Skeletal muscle tissue (tissue), 4 donors: ENCODE results near the gene FHOD3. TPM values are rescaled to one million over a fixed set of nuclear protein-coding genes. Genes with fewer than 3 reads are reported as not detected.

Experiments used
- H3K27ac ChIP-seq: one replicate; pipeline ENCODE4 v1.7.0; 2013; ENCODE audit warnings: mild to moderate bottlenecking, low read depth, low read length, inconsistent platforms
- H3K27me3 ChIP-seq, 3 donors: one replicate each; pipeline ENCODE4 v1.7.0; 2013; ENCODE audit warnings: low read length in 3 of 3; ENCODE audit not compliant: control insufficient read depth in 3 of 3, insufficient read depth in 3 of 3
- H3K36me3 ChIP-seq, 3 donors: one replicate each; pipeline ENCODE4 v1.7.0; 2013; ENCODE audit warnings: low read length in 3 of 3; ENCODE audit not compliant: control insufficient read depth in 3 of 3, insufficient read depth in 3 of 3
- H3K4me1 ChIP-seq, 3 donors: one replicate each; pipeline ENCODE4 v1.7.0; 2013; ENCODE audit warnings: low read length in 3 of 3, mild to moderate bottlenecking in 3 of 3; ENCODE audit not compliant: control insufficient read depth in 3 of 3, insufficient read depth in 3 of 3
- H3K4me3 ChIP-seq, 3 donors: one replicate each; pipeline ENCODE4 v1.7.0; 2013; ENCODE audit warnings: low read length in 3 of 3
- H3K9ac ChIP-seq, 3 donors: one replicate each; pipeline ENCODE4 v1.7.0; 2013; ENCODE audit warnings: low read length in 3 of 3, mild to moderate bottlenecking in 3 of 3, moderate library complexity in 2 of 3, low read depth in 1 of 3
- H3K9me3 ChIP-seq, 3 donors: one replicate each; pipeline ENCODE4 v1.7.0; 2013; ENCODE audit warnings: low read length in 3 of 3; ENCODE audit not compliant: control insufficient read depth in 3 of 3
- total RNA-seq: library from RNA; depleted of rRNA; stranded (reverse); fragments of >200 nt; gene quantifications from one replicate; pipeline ENCODE4 v1.2.3, GENCODE V29; 2014
- donor health status: Osteomylitis.

Gene FHOD3
- total RNA-seq, 1 donor from 2014 or later, result 15.7 TPM

DNA sequence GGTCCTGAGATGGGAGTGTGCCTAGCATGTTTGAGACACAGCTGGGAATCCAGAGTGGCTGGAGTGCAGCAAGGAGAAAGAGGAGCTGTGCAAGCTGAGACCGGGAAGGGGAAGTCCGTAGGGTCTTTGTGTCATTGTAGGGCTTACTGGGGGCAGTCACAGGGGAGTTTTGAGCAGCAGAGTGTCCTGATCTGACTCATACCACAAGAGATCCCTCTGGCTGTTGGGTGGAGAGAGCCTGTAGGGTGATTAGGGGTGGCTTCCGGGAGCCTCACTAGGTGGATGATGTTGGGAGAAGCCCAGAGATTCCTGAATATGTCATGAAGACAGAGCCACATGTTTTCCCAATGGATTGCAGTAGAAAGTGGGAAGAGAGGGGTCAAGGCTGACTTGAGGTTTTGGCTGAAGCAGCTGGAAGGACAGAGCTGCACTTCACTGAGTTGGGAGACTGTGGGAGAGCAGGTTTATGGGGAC is 30.9 kb downstream of the FHOD3 start:
- Histone ChIP-seq H3K36me3 (no peaks in the 10 kb centered on the region), H3K9ac (no peak overlapping the region), H3K4me3 (no peak overlapping the region), H3K4me1 (peaks cover 5 to 31% (median 28%) of the 10 kb centered on the region in 3 donors), H3K27ac (no peak overlapping the region), H3K27me3 (no peaks in the 10 kb centered on the region), H3K9me3 (no peaks in the 10 kb centered on the region)

DNA sequence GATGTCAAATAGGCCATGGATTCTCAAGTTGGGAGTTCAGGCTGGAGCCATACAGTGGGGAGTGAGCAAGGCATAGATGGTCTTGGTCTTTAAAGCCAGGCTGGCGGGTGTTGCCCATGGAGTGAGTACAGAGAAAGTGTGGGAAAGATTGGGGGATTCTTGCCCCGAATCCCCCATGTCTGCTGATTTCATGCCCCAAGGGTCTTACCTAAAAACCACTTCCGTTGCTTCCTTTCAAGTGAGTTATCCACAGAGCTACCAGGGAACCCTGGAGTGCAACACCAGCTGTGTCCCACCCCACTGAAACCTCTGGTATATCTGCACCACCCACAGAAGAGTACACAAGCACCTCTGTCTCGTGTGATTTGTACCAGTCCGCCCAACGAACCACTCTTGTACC is 31.4 kb downstream of the FHOD3 start:
- peaks cover 5 to 31% (median 28%) of the 10 kb centered on the region in 3 donors for H3K4me1 ChIP-seq
- H3K36me3 ChIP-seq, result no peaks in the 10 kb centered on the region
- H3K4me3 ChIP-seq, result no peak overlapping the region
- H3K9me3 ChIP-seq, result no peaks in the 10 kb centered on the region
- no peak overlapping the region for H3K9ac ChIP-seq
- H3K27me3 ChIP-seq, result no peaks in the 10 kb centered on the region
- no peak overlapping the region for H3K27ac ChIP-seq

DNA sequence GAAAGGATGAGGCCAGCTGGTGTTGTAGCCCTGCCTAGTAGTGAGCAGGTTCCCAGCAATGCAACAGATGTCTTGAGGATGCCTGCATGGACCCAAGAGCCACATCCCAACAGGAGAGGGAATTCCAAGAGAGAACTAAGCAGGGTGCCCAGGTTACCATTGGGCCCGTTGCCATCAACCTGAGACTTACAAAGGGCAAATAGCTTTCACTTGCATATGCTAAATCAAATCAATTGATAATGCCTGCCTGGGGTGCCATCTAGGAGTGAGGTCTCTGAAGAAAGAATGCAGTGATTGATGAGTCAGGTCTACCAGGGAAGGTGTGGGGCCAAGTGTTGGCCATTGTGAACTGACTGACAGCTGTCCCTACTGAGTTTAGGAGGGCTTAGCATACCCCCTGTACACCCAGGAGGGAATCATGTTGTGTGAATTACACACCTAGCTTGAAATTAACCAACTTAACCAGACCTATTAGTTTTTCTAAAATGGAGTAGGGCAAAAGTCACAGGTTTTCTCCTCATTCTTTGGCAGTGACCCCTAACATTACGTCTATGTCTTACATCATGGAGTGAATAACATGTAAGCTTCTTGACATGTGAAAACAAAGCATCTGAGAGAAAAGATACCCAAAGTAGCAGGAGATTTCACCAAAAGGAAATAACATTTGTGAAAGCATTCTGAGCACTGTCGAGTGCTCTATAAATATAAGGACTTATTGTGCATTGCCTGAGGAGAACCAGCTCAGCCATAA is 32.3 kb downstream of the FHOD3 start:
- no peaks in the 10 kb centered on the region for H3K27me3 ChIP-seq
- H3K27ac ChIP-seq, result no peak overlapping the region
- H3K9me3 ChIP-seq, result no peaks in the 10 kb centered on the region
- no peak overlapping the region for H3K9ac ChIP-seq
- no peak overlapping the region for H3K4me3 ChIP-seq
- peaks cover 5 to 31% (median 28%) of the 10 kb centered on the region in 3 donors for H3K4me1 ChIP-seq
- no peaks in the 10 kb centered on the region for H3K36me3 ChIP-seq

DNA sequence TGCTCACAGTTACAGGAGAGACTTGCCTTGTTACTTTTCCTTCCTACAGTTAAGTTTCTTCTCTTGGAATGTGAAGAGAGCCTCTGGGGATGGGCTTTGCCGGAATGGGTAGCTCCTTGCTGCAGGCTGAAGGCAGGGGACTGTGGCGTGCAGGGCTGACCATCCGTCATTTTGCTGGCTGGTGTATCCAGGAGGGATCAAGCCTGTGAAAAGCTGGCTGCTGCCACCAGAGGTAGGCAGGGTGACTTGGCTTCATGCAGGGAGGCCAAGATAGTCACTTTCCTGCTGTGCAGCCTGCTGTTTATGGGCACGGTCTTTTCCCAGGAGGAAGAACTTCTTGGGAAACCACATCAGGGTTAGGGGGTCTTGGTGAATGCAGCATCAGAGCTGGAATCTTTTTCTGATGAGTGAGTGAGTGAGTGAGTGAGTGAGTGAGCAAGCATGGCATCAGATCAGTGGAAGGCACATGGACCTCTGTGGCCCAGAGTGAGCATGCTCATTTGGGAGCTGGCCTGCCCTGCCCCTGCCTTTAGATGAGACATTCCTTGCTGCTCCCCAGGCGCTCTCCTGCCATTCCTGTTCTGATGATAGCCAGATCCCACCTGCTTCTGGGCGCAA is 33.0 kb downstream of the FHOD3 start:
- Histone ChIP-seq H3K4me3 (no peak overlapping the region), H3K27me3 (no peaks in the 10 kb centered on the region), H3K36me3 (no peaks in the 10 kb centered on the region), H3K4me1 (peaks cover 5 to 31% (median 28%) of the 10 kb centered on the region in 3 donors), H3K9ac (peak overlapping the region in 1 of 3 donors; percentile 25), H3K27ac (no peak overlapping the region), H3K9me3 (no peaks in the 10 kb centered on the region)

DNA sequence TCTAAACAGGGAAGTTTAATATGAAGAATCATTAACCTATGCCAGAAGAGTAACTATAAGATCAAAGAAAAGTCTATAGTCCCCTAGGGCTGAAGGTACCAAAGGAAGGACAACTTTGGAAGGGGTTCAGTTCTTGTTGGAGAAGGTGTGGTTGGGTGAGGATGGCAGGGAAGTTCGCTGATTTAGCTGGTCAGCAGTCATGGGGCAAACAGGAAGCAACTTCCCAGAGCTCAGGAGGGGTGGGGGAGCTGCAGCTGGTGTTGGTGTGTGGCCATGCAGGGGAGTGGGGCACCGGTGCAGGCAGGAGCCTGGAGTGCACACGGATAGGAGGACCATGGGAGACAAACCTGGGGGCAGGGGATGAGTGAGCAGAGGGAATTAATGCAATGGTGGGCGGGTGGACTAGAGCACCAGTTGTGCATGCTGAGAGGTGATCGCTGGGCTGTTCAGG is 34.0 kb downstream of the FHOD3 start:
- H3K4me3 ChIP-seq, result no peak overlapping the region
- H3K36me3 ChIP-seq, result no peaks in the 10 kb centered on the region
- H3K4me1 ChIP-seq, result peaks cover 5 to 31% (median 28%) of the 10 kb centered on the region in 3 donors
- no peak overlapping the region for H3K9ac ChIP-seq
- H3K9me3 ChIP-seq, result no peaks in the 10 kb centered on the region
- no peak overlapping the region for H3K27ac ChIP-seq
- H3K27me3 ChIP-seq, result no peaks in the 10 kb centered on the region

DNA sequence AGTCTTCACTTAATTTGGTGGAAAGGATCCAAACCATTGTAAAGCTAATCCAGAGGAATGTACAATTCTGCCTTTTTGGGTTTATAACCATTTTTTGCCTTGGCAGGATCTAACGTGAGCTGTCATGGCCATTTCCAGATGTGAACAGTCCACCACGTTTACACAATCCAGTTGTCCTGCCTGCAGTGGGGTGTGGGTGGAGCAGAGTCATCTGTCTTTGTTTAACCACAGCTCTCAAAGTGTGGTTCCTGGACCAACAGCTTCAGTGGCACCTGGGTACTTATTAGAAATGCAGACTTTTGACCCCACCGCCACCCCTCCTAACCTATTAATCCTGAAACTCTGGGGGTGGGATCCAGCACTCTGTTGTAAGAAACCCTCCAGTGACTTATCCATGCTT is 35.9 kb downstream of the FHOD3 start:
- H3K9me3 ChIP-seq, result no peaks in the 10 kb centered on the region
- H3K27me3 ChIP-seq, result no peaks in the 10 kb centered on the region
- H3K4me1 ChIP-seq, result peaks cover 8 to 39% (median 35%) of the 10 kb centered on the region in 3 donors
- H3K4me3 ChIP-seq, result no peak overlapping the region
- no peaks in the 10 kb centered on the region for H3K36me3 ChIP-seq
- no peak overlapping the region for H3K9ac ChIP-seq
- H3K27ac ChIP-seq, result no peak overlapping the region

DNA sequence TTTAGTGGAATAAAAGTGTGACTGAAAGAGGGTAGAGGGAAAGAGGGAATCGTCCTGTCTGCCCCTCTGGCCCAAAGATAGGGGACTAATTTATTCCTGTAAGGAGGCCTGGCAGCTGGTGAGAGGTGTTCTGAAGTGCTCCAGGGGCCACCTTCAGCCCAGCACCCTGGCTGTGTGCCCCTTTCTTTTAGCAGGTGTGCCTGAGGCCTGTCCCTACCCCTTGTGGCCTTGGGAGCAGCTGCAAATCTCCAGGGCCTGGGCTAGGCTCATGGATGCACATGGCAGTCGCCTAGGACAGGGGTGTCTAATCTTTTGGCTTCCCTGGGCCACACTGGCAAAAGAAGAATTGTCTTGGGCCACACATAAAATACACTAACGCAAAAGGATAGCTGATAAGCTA is 37.3 kb downstream of the FHOD3 start:
- Histone ChIP-seq H3K36me3 (no peaks in the 10 kb centered on the region), H3K27ac (no peak overlapping the region), H3K4me1 (peaks cover 12 to 39% (median 31%) of the 10 kb centered on the region in 3 donors), H3K9me3 (no peaks in the 10 kb centered on the region), H3K9ac (no peak overlapping the region), H3K27me3 (no peaks in the 10 kb centered on the region), H3K4me3 (no peak overlapping the region)

DNA sequence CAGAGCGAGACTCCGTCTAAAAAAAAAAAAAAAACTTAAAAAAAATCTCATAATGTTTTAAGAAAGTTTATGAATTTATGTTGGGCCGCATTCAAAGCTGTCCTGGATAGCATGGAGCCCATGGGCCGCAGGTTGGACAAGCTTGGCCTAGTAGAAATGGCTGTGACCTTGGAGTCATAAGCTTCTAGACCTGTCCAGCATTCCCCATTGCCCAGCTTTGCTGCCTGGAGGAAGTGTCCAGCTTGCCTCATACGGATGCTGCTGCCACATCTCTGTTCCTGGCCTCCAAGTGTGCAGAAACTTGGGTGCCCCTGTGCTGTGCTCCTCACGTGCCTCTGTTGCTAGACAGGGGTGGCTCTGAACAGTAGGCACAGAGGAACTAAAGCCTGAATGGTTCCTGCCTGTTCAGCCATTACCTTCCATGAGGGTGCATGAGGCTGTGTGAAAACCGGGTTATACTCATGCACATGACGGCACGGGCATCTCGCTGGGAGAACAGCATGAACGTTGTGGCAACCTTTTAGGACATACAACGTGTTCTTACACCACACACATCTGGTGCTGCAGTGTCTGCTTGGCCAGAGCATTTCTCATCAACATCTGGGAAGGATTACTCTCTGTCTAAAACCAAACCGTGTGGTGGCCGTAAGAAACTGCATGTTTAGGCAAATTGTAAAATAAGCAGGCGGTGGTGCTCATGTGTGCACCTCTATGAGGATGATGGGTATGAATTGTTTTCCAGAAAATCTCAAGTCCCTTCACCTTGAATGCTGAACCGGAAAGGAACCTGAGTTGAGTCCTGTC is 38.2 kb downstream of the FHOD3 start:
- no peak overlapping the region for H3K9ac ChIP-seq
- no peaks in the 10 kb centered on the region for H3K9me3 ChIP-seq
- H3K27me3 ChIP-seq, result no peaks in the 10 kb centered on the region
- H3K4me1 ChIP-seq, result peaks cover 12 to 32% (median 24%) of the 10 kb centered on the region in 3 donors
- no peak overlapping the region for H3K4me3 ChIP-seq
- H3K36me3 ChIP-seq, result no peaks in the 10 kb centered on the region
- H3K27ac ChIP-seq, result no peak overlapping the region

DNA sequence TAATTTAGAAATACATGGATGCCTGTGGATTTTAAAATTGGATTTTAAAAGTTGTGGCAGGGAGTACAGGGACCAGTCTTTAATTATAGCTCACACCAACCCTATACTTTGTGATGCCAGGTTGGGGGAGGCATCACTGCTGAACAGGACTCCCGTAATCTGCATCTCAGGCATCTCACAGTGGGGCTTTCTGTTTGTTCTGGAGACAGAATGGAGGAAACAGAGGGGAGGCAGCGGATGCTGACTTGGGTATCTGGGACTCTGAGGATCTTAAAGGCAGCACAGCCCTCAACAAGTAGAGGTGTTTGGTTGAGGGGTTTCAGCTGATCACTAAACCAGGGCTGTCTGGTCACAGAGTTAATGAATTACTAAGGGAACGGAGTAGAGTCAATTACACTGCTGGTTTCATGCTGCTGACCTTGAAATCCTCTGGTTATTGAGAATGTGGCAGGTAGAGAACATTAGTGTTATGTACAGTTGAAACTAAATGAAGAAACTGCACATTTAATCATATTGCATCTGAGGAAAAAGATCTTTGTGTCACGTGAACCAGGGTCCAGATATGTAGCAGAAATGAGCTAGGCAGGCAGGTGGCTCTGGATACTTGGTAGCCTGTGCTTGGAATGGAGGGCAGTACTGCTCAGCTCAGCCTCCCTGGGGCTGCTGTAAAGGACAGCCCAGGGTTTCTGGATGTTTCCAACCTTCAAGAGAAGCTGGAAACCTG is 40.3 kb downstream of the FHOD3 start:
- H3K9me3 ChIP-seq, result no peaks in the 10 kb centered on the region
- H3K4me1 ChIP-seq, result peaks cover 7 to 20% (median 13%) of the 10 kb centered on the region in 3 donors
- H3K27me3 ChIP-seq, result no peaks in the 10 kb centered on the region
- peak overlapping the region in 1 of 3 donors; percentile 10 for H3K9ac ChIP-seq
- H3K4me3 ChIP-seq, result no peak overlapping the region
- no peak overlapping the region for H3K27ac ChIP-seq
- no peaks in the 10 kb centered on the region for H3K36me3 ChIP-seq
